H7 (cell line): ENCODE results near the gene CAPG. TPM values are rescaled to one million over a fixed set of nuclear protein-coding genes. Genes with fewer than 3 reads are reported as not detected.

Experiments
- DNase-seq: peaks from one replicate; pipeline ENCODE4 v3.0.0; 2012
- H3K27me3 ChIP-seq: 2 replicates; pipeline ENCODE4 v1.6.0; 2011; ENCODE audit warnings: mild to moderate bottlenecking, low read length; ENCODE audit not compliant: control insufficient read depth, insufficient read depth
- H3K36me3 ChIP-seq: replicated peaks from 2 replicates; pipeline ENCODE4 v1.5.1; 2011; ENCODE audit warnings: low read length; ENCODE audit not compliant: control insufficient read depth, insufficient read depth
- H3K4me3 ChIP-seq: 2 replicates; pipeline ENCODE4 v1.5.1; 2011; ENCODE audit warnings: low read depth, mild to moderate bottlenecking, control low read depth, low read length, moderate library complexity; ENCODE audit not compliant: insufficient read depth
- total RNA-seq: library from RNA; depleted of rRNA; stranded (reverse); fragments of >200 nt; shearing (Covaris generic); gene quantifications from 2 replicates; pipeline ENCODE4 v1.2.3, GENCODE V29; 2014

Gene CAPG
- total RNA-seq, 1 experiment from 2014 or later: 242 TPM

DNA sequence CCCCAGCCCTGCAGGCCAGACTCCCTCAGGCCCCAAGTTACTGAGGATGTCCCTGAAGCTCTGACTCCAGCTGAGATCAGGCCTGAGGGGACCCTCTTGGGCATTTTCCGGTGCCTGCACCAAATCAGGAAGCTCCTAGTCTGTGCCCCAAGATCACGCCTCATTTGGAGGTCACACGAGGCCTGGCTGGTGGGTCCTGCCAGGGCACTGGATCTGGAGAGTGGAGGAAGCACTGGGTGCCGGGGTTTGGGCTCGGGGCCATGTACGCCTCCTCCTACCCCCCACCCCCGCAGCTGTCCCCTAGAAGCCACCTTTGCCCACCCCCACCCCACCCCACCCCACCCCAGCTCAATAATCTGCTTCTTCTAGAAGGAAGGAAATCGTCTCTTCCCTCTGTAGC lies 24.5 kb upstream of the CAPG start:
- H3K4me3 ChIP-seq: no peak overlapping the region
- no peaks in the 10 kb centered on the region; the same call in 1 of the 2 replicates for H3K27me3 ChIP-seq
- peak; percentile 47 for DNase-seq
- no peaks in the 10 kb centered on the region for H3K36me3 ChIP-seq

DNA sequence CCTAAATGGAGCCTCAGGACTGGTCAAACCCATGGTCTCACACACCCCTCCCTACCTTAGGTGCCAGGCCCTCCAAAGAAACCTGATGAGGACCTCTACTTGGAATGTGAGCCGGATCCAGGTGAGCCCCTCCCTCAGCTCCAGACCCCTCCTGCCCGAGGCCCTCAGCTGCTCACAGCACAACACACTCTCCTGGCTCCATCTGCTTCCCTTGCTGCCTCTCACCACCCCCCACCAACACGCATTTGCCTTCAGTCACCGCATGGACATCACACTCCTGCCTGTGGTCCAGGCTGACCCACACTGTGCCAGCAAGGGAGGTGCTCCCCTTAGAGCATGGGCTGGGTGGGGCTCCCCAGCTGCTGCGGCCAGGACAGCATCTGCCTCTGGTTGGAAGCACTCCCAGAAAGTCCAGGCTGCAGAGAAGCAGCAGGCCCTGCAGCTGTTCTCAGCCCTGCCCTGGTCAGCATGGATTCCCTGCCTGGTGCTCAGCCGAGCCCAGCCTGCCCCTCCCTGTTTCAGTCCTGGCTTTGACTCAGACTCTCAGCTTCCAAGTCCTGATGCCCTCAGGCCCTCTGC lies 23.4 kb upstream of the CAPG start:
- H3K27me3 ChIP-seq: no peaks in the 10 kb centered on the region; the same call in 1 of the 2 replicates
- peak; percentile 73 for DNase-seq
- H3K36me3 ChIP-seq: no peaks in the 10 kb centered on the region
- no peak overlapping the region for H3K4me3 ChIP-seq

- Histone ChIP-seq H3K36me3 (no peaks in the 10 kb centered on the region), H3K27me3 (no peaks in the 10 kb centered on the region; the same call in none of the 2 replicates), H3K4me3 (peak overlapping the region; percentile 46; the same call in 1 of the 2 replicates)
- peak; percentile 72 for DNase-seq
Observed at GRCh38 chr2:85431570-85432205, 21.5 kb upstream of the CAPG start.

DNA sequence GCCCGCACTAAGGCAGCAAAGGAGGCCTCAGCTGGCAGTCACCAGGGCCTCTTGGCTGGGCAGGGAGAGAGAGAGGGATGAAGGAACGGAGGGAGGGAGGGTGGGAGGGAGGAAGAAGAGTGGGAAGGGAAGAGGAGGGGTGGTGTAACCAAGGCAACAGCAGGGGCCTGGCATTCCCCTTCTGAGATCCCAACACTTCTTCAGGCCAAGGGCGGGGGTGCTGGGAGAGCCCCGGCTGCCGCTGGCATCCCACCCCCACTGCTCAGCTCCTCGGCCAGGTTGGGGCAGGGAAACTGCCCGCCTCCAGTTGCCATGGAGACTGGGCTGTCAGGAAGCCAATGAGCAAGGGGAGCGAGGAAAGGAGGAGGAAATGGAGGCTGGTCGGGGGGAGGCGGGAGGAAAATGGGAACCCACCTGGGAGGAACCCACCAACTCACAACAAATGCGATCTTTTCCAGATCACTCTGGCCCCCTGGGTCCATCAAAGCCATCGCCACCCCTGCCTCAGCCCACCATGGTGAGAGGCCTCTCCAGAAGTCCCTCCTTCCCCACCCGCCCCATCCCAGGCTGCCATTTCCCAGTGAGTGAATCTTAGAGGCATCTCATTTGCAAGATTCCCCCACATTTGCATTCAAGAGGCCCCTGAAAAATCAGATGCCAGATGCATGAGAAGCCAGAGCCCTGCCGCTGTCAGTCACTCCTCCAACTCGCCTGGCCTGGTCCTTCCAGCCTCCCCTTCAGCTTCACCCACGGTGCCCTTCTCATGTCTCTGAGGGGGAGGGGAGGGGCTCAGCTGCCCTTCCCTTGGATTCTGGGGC lies 20.8 kb upstream of the CAPG start:
- no peaks in the 10 kb centered on the region; the same call in none of the 2 replicates for H3K27me3 ChIP-seq
- no peaks in the 10 kb centered on the region for H3K36me3 ChIP-seq
- peak; percentile 99 for DNase-seq
- H3K4me3 ChIP-seq: peak overlapping the region; percentile 46

- H3K27me3 ChIP-seq: no peaks in the 10 kb centered on the region; the same call in none of the 2 replicates
- no peaks in the 10 kb centered on the region for H3K36me3 ChIP-seq
- peak; percentile 47 for DNase-seq
- H3K4me3 ChIP-seq: no peak overlapping the region
Observed at GRCh38 chr2:85429924-85430289, 19.7 kb upstream of the CAPG start.

GRCh38 chr2:85429213-85429923 lies 19.2 kb upstream of the CAPG start:
- no peaks in the 10 kb centered on the region; the same call in none of the 2 replicates for H3K27me3 ChIP-seq

GRCh38 chr2:85428343-85428881 lies 18.2 kb upstream of the CAPG start:
- peak; percentile 33 for DNase-seq
- H3K27me3 ChIP-seq: no peaks in the 10 kb centered on the region; the same call in none of the 2 replicates
- H3K36me3 ChIP-seq: no peaks in the 10 kb centered on the region
- no peak overlapping the region for H3K4me3 ChIP-seq

More at GRCh38 chr2:85429213-85429923, 19.2 kb upstream of the CAPG start:
- Histone ChIP-seq H3K4me3 (no peak overlapping the region), H3K36me3 (no peaks in the 10 kb centered on the region)
- DNase-seq: peak; percentile 53

DNA sequence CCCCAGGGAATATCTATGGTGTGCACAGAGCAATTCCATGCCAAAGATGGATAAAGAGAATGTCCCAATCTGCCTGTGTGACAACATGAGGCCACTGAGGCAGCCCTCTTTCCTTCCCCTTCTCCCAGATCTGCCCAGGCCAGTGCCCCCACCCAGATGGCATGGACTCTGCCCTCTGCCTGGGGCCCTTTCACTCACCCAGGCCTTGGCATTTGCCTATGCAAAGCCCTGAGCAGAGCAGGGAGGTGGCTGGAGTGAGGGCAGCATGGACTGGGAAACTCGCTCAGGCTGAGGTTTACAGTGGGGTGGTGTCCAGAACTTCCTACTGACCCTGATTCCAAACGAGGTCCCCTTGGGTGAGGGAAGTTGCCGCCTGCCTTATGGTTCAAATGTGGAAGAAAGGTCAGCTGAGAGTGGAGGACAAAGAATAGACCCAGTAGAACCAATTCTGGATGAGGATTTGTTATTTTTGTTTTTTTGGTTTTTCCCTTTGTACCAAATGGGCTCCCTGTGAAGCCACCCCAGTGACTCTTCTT lies 17.2 kb upstream of the CAPG start:
- peak; percentile 23 for DNase-seq
- H3K36me3 ChIP-seq: no peaks in the 10 kb centered on the region
- H3K27me3 ChIP-seq: no peaks in the 10 kb centered on the region; the same call in none of the 2 replicates
- no peak overlapping the region for H3K4me3 ChIP-seq

DNA sequence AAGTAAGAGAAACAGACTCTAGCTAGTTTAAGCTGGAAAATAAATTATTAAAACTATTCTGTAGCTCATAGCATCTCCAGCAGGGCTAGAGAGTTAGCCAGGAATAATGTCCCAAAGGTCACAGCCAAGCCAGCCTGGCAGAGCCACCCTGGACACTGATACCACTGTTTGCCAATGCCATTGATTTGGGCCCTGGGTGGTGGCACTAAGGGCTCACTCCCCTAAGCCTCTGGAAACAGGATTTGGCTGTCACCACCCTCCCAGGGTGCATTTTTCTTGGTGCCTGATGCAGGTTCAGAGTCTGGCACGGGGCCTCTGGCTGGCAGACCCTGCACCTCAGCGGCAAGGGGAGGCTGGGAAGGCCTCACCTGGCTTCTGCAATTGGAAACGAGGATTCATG lies 15.4 kb upstream of the CAPG start:
- no peak overlapping the region for H3K4me3 ChIP-seq
- DNase-seq: no peak
- H3K36me3 ChIP-seq: no peaks in the 10 kb centered on the region
- no peaks in the 10 kb centered on the region; the same call in none of the 2 replicates for H3K27me3 ChIP-seq

DNA sequence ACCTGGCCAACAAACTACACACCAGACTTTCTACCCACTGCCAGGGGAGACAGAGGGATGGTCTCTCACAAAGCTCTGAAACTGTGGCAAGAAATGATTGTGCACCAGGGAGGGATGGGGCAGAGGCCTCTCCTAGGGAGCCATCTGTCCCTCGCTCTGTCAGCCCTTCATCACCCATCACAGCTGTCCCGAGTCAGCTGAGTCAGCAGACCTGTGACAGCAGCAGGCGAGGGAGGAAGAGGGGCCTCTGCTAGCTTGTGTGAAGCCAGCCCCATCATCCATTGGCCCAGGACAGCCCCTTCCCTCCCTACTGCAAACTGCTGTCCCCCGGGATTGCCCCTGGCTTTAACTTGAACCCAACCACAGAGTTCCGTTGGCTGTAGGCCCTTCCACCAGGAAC lies 13.4 kb upstream of the CAPG start:
- Histone ChIP-seq H3K36me3 (no peaks in the 10 kb centered on the region), H3K4me3 (no peak overlapping the region), H3K27me3 (no peaks in the 10 kb centered on the region; the same call in 1 of the 2 replicates)
- DNase-seq: no peak

- H3K4me3 ChIP-seq: no peak overlapping the region
- H3K27me3 ChIP-seq: no peaks in the 10 kb centered on the region
- DNase-seq: no peak
- no peaks in the 10 kb centered on the region for H3K36me3 ChIP-seq
Observed at GRCh38 chr2:85422072-85422457, 11.9 kb upstream of the CAPG start.

- Histone ChIP-seq H3K27me3 (no peaks in the 10 kb centered on the region), H3K36me3 (no peaks in the 10 kb centered on the region), H3K4me3 (no peak overlapping the region)
- no peak for DNase-seq
Observed at GRCh38 chr2:85421260-85422071, 11.3 kb upstream of the CAPG start.

GRCh38 chr2:85420536-85421259 lies 10.5 kb upstream of the CAPG start:
- peak; percentile 96 for DNase-seq
- Histone ChIP-seq H3K27me3 (no peaks in the 10 kb centered on the region), H3K36me3 (no peaks in the 10 kb centered on the region), H3K4me3 (no peak overlapping the region)
